ENCODE data around the gene INO80.

The INO80 gene

DNA sequence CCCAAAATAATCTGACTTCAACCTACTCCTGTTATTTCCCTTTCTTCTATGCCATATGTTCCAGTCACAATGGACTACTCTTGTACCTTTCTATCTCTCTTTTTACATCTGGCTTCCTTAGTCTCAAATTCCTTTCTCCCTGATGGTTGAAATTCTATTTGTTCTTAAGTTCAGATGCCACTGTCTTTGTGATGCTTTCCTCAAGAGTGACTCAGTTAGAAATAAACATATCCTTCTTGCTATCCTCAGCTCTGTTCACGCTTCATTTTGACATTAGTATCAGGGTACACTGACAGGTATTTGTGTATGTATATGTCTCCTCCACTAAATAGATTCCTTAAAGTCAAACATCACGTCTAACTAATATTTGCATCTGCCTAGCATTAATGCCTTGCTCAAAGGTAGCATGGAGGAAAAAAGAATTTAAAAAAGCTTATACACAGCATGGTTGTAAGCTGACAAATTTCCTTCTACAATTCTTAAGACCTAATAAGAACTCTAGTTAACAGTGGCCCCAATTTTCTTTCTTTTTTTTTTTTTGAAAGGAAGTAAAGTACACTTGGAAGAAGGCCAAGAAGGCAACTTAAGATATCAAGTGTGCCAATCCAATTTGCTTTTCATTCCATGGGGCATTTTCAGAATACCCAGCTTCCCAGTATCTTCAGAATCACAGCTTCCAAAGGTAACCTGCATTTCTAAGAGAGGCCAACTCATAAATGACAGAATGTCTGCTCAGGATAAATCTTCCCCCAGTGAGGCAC, 104.8 kb downstream of the INO80 start:
- TF ChIP-seq, protein P1, sequence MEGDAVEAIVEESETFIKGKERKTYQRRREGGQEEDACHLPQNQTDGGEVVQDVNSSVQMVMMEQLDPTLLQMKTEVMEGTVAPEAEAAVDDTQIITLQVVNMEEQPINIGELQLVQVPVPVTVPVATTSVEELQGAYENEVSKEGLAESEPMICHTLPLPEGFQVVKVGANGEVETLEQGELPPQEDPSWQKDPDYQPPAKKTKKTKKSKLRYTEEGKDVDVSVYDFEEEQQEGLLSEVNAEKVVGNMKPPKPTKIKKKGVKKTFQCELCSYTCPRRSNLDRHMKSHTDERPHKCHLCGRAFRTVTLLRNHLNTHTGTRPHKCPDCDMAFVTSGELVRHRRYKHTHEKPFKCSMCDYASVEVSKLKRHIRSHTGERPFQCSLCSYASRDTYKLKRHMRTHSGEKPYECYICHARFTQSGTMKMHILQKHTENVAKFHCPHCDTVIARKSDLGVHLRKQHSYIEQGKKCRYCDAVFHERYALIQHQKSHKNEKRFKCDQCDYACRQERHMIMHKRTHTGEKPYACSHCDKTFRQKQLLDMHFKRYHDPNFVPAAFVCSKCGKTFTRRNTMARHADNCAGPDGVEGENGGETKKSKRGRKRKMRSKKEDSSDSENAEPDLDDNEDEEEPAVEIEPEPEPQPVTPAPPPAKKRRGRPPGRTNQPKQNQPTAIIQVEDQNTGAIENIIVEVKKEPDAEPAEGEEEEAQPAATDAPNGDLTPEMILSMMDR (IDR thresholded peaks at IDR 0.05; ENCODE audit: insufficient read depth, low read depth, low read length, missing control alignments): no peak
- H3K4me3 ChIP-seq (ENCODE audit: low read depth, low read length): no peak overlapping the region
- DNase-seq (ENCODE audit: low read depth): no peak

DNA sequence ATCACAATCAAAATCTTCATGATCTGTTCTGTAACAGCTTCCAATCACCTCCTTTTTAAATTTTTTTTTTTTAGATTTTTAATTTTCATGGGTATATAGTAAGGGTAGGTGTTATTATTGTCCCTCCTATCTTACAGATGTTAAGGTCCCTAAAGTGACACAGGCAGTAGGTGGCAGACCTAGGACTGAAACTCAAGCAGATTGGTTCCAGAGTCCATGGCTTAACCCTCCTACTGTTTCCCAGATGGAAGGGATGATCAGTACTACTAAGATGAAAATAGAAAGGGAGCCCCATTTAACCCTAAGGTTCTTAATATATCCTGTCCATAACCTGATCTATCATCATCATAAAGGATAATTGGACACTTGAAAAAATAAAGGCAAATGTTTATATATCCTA, 105.7 kb downstream of the INO80 start:
- H3K4me3 ChIP-seq (ENCODE audit: low read depth, low read length): no peak overlapping the region
- TF ChIP-seq, protein P1 (IDR thresholded peaks at IDR 0.05; ENCODE audit: insufficient read depth, low read depth, low read length, missing control alignments): no peak
- DNase-seq (ENCODE audit: low read depth): no peak

DNA sequence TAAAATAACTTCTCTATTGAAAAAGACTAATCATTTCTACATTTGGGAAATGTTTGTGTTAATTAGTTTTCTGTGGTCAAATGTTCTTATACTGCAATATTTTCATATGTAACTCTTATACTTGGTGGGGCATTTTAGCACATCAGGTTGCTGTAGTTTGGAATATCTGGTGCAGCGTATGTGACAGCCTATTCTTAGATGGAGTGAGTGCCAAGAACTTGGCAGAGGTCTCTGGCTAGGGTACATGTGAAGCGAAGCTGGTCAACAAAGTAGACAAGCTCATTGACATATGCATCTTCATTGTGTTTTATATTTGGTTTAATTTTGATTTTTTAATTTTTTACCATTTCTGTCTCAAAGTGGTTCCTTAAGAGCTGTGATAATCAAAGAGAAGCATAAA, 109.6 kb downstream of the INO80 start:
- TF ChIP-seq, protein P1 (IDR thresholded peaks at IDR 0.05; ENCODE audit: insufficient read depth, low read depth, low read length, missing control alignments): no peak

DNA sequence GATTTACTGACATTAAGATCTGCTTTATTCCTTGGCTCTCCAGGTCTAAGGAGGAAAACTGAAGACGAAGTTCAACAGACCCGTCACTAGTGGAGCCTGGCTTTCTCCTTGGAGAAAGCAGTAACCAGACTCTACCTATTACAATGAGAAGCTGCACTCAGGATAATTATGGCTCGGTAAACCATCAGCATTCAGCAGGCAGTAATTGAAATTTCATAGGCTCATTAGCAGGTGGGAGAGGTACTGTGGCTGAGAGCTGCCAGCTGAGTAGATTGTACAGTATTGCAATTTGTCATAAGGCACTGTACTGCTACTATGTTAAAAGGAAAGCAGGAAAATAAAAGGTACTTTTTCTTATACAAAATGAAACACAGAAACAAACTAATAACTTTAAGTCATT, 111.6 kb downstream of the INO80 start:
- TF ChIP-seq, protein P1 (IDR thresholded peaks at IDR 0.05; ENCODE audit: insufficient read depth, low read depth, low read length, missing control alignments): no peak
- no peak overlapping the region for H3K4me3 ChIP-seq (ENCODE audit: low read depth, low read length)
- no peak for DNase-seq (ENCODE audit: low read depth)

More for the DNA sequence above, 109.6 kb downstream of the INO80 start:
- H3K4me3 ChIP-seq (ENCODE audit: low read depth, low read length): no peak overlapping the region
- DNase-seq (ENCODE audit: low read depth): no peak

DNA sequence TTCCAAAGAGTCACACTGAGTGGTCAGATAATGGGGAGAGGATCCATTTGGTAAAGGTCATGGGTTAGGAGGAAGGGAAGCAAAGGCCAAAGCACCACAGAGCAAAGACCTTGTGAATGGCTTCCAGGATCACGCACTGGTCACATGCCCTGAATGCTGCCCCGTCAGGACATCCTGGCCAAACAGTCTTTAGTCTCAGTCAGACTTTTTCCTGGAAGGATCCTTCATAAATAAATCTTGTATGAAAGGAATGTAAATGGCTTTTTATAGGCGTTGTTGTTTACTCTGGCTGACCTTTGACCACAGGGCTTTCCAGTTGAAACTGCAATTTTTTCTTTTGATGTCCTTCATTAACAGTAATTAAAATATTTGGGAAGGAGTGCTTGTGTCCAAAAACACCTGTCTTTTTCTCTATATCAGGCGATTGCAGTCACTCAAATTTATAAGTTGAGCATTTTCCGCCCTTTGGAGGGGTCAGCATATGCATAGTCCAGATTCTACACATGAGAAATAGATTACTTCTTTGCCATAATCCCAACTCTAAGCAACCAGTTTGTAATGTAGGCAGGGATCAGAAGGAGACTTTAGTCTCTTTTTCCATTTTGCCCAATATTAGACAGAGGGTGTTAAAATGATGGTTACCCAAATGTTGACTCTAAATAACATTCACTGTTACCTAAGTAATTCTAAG, 114.4 kb downstream of the INO80 start:
- TF ChIP-seq, protein P1 (IDR thresholded peaks at IDR 0.05; ENCODE audit: insufficient read depth, low read depth, low read length, missing control alignments): no peak
- no peak overlapping the region for H3K4me3 ChIP-seq (ENCODE audit: low read depth, low read length)
- DNase-seq (ENCODE audit: low read depth): no peak

DNA sequence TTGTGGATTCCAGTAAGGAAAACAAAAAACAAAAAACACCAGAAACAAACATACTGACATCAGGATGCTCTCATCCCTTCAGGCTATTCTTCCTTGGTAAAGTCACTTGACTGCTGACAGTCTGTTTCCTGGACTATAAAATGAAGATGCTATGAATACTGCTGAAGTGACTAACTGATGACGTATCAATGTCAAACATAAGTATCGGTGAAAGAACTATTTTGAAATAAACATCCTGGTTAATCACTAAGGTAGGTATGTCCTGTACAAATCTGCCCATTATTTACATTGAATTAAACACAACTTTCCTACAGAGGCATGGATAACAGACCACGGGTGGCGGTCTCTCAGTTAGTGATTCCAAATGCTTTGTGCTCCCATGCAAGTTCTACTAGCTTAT, 116.9 kb downstream of the INO80 start:
- DNase-seq (ENCODE audit: low read depth): no peak
- H3K4me3 ChIP-seq (ENCODE audit: low read depth, low read length): no peak overlapping the region
- TF ChIP-seq, protein P1 (IDR thresholded peaks at IDR 0.05; ENCODE audit: insufficient read depth, low read depth, low read length, missing control alignments): no peak
